GM18520 (cell line): ENCODE results near the gene BTBD10.

Source experiments
- ATAC-seq: cut with Tn5 transposase; IDR thresholded peaks from one replicate; pipeline ENCODE4 v1.9.1; 2021; ENCODE audit not compliant: unreplicated experiment

The BTBD10 gene

DNA sequence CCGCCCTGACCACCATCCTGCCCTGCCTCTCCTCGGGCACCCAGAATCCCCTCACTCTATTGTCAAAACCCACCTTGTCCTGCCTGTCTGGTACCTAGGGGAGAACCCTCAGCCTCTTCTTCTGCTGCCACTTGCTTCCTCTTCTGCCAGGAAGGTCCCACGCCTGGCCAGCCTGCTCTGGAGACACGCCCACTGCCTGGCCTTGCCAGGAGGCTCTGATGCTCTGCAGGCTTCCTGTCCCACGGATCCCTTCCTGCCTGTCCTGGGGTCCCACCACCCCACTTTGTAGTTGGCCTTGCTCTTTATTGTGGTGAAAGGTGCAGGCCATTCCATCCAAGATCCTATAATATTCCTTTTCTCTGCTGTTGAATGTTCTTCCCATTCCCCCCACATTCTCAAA, 122.0 kb downstream of the BTBD10 start:
- ATAC-seq: no peak

DNA sequence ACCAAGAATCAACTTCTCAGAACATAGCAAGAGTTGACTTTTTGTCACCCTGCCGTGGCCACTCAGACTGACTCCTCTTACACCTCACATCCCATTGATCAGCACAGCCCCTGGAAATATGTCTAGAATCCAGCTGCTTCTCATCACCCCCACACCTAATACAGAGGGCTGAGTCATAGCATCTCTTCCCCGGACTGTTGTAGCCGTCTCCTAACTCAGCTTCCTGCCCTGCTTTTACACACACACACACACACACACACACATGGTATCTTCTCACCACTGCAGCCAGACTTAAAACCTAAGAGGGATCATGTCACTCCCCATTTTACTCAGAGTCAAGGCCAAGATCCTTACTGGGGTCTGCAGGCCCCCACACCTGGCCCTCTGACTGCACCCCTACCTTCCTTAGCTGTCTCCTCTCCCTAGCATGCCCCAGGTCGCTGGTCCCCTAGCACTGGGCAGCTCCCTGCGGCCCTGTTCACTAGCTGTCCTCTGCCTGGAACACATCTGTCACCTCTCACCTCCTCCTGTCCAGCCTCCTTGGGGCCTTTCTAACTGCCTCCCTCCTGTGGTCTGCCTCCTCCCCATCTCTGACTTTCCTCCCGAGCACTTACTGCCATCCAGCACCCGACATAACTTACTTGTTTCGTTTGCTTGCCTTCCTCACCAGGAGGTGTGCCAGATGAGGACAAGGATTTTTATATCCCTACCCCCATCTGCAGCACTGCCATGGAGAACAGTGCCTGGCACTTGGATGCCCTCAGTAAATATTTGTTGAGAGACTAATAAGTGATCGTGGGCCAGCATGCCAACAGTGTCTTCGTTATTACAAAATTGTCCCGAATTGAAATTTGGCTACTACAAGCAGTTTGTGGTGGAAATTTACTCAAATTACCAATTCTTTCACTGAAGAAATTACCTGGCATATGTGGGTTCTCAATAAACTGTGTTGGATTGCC, 123.5 kb downstream of the BTBD10 start:
- ATAC-seq: no peak

DNA sequence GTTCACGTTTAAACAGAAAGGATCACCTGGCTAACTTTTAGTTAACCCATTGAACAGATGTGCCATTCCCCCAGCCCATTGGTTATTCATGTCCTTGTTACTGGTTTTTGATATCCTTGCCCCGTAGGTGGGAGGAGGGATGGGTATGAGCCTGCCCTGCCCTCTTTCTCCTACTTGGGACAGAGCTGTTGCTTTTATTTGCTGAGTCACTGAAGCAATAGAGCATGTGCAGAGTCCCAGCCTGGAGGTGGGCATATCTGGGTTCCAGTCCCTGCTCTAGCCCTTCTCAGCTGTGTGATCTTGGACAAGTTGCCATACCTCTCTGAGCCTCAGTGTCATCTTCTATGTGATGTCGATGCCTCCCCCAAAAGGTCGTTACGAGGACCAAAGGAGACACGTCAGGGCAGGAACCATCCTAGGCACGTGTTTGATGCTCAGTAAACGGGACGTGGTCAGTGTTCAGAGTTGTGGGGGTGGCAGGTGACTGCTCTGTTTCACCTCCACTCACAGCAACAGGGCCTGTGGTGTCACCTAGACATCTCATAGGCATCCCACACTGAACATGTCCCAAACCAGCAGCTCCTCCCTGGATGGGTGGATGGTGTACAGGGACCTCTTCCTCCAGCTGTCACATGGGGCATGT, 124.5 kb downstream of the BTBD10 start:
- ATAC-seq: no peak

GRCh38 chr11:13338019-13338426, 125.0 kb downstream of the BTBD10 start:
- ATAC-seq: no peak
